HG02588 (cell line): ENCODE results near the gene CSNK1A1.
"Not testable (repeated sequence)": the region's sequence is repeated elsewhere in the genome, so short reads cannot be mapped to it uniquely, and the experiment has no call there.

ENCODE experiments used
- ATAC-seq: cut with Tn5 transposase; IDR thresholded peaks from one replicate; pipeline ENCODE4 v1.9.1; 2021; ENCODE audit warnings: mild to moderate bottlenecking, moderate library complexity; ENCODE audit not compliant: unreplicated experiment

Gene CSNK1A1

DNA sequence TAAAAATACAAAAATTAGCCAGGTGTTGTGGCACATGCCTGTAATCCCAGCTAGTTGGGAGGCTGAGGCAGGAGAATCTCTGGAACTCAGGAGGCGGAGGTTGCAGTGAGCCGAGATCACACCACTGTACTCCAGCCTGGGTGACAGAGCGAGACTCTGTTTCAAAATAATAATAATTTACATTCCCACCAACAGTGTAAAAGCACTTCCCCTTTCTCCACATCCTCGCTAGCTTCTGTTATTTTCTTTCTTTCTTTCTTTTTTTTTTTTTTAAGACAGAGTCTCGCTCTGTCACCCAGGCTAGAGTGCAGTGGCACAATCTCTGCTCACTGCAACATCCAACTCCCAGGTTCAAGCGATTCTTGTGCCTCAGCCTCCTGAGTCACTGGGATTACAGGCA, 89.3 kb downstream of the CSNK1A1 start:
- not testable (repeated sequence) for ATAC-seq

DNA sequence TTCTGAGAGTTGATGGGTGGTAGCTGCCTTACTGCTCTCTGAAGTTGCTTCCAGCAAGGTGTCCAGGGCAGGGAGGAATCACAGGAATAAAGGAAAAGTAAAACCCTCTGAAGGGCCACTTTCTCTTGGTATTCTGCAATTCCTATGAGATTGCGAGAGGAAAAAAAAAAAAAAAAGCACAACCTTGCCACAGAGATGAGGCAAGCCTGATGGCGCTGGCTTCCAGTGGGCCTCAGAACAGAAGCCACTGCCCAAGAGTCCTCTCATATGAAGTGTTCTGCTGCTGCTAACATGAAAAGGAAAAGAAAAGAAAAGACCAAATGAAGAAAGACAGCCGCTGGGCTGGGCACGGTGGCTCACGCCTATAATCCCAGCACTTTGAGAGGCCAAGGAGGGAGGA, 91.3 kb downstream of the CSNK1A1 start:
- no peak for ATAC-seq

DNA sequence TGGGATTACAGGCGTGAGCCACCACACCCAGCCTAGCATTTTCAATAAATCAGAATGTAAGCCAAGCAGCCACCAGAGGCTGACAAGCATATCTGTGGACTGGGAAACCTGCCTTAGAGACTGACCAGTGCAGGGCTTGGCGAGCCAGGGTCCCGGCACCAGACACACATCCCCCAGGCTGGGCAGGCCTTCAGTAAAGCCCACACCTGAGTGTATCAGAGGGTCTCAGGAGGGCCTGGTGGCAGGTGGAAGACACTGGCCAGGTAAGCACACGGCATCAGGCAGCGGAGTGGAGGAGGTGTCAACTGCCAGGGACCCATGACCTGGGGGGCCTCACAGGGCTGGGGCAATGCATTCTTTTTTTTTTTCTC, 93.9 kb downstream of the CSNK1A1 start:
- no peak for ATAC-seq

DNA sequence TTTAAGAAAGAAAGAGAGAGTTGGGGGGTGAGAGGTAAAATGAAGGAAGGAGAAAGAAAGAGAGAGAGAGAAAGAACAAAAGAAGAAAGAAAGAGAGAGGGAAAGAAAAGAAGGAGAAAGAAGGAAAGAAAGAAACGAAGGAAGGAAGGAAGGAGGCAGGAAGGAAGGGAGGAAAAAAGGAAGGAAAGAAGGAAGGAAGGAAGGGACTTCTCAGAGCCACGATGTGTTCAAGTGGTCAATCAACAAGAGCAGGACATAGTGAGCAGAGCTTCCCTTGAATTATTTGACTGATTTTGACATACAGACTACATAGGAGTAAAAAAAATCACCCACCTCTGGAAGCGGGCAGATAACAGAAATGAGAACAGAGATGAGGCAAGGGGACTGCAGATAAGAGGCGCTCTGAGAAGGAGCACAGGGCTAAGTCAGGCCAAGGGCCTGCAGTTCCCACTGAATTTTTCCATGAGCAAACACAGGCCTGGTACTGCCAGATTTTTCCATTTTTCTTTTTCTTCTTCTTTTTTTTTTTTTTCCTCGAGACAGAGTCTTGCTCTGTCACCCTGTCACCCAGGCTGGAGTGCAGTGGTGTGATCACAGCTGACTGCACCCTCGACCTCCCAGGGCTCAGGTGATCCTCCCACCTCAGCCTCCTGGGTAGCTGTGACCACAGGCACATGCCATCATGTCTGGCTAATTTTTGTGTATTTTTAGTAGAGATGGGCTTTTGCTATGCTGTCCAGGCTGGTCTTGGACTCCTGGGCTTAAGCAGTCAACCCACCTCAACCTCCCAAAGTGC, 94.4 kb downstream of the CSNK1A1 start:
- no peak for ATAC-seq

DNA sequence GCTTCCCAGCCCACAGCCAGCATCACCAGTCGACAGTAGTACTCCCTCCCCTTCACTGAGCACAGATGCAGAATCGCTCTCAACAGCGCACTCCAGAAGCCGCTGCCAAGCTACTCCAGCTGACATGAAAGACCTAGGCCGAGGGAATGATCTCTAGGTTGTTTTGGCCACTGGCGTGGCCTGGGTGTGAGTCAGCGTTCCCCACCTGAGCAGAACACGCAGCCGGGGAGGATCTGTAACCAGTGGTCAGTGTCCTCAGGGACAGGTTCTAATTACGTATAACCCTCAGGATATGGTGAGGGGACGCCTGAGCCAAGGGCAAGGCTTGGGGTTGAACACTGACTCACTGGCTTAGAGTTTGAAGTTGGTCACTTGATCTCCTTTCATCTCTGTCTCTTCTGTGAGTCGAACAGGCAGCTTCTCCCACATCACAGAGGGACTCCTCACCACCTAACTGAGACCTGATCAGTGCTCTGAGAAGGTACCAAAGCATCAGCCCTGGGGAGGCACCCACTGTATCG, 95.3 kb downstream of the CSNK1A1 start:
- no peak for ATAC-seq

DNA sequence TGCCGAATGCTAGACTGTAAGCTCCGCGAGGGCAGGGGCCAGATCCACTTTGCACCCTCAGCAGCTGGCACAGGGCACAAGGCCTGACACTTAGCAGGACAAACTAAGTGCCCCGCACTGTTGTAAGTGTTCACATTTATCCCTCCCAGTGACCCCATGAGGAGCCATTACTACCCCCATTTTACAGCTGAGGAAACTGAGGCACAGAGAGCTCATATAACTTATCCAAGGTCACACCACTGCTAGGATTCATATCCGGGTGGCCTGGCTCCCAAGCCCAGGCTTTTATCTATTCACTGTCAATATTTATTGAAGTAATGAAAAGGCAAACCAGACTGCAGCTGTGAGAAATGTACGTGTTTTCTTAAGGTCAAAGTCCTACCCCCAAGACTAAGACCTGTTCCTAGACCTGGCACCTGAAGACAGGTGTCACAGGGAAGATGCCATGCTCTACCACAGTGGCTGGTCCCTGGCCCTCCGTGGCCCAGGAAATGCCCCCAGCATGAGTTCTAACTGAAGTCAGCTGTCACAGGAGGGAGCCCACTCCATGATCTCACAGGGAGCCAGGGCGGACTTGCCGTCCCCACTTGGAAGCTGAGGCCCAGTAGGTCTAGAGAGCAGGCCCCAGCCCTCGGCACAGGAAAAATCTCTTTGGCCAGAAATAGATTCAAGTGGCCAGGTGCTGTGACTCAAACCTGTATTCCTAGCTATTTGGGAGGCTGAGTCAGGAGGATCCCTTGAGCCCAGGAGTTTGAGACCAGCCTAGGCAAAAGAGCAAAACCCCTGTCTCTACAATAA, 97.4 kb downstream of the CSNK1A1 start:
- no peak for ATAC-seq

DNA sequence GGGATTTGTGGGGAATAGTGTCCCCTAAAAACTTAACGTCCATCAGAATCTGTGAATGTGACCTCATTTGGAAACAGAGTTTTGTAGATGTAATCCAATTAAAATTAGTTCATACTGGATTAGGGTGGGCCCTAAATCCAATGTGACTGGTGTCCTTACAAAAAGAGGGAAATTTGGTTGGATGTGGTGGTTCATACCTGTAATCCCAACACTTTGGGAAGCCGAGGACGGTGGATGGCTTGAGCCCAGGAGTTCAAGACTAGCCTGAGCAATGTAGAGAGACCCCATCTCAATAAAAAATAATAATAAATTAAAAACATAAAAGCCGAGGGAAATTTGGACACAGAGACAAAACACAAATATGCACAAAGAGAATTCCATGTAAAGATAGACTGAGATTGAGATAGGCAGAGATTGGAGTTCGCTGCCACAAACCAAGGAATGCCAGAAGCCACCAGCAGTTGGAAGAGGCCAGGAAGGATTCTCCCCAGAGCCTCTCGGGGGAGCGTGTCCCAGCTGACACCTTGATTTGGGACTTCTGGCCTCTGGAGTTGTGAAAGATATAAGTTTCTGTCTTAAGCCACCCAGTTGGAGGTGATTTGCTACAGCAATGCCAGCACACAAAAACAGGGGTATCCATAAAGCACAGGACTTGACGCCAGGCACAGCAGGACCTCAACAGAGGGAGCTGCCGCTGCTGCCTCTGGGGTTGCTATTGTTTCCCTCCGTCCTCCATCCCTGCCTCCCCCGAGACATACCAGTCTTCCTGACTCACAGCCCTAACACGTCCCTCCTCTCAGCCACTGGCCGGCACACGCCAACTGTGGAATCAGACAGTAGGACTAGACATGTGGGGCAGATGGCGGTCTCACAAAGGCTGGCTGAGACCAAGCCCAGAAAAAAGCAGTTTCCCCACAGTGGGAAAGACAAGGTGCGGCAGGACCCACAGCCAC, 98.3 kb downstream of the CSNK1A1 start:
- no peak for ATAC-seq

DNA sequence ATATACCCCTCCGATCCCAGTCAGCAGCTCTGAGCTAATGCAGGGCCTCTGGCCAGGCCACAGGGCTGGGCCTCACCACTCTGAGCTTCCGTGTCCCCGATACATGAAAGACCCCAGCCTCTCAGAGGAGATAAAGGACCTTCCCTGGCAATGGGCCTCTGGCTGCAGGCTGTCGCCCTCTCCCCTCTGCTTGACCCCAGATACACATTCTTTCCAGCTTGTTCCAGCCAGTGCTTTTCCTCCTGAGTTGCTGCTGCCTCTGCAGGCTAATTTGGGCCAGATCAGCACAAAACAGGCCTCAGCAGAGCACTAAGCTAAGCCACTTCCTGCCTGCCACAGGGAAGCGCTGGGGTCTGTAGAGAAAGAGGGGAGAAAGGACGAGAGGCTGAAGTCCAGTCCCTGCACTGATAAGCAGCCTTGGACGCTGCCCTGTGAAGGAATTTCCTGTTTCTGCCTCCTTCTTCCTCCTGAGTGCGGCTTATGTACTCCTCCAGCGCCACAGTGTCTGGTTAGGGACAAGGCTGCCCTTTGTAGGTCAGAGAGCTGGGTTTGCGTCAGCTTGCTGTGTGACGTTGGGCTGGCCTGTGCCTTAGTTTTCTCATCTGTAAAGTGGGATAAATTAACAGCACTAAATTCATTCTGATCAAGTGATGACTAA, 99.1 kb downstream of the CSNK1A1 start:
- no peak for ATAC-seq

DNA sequence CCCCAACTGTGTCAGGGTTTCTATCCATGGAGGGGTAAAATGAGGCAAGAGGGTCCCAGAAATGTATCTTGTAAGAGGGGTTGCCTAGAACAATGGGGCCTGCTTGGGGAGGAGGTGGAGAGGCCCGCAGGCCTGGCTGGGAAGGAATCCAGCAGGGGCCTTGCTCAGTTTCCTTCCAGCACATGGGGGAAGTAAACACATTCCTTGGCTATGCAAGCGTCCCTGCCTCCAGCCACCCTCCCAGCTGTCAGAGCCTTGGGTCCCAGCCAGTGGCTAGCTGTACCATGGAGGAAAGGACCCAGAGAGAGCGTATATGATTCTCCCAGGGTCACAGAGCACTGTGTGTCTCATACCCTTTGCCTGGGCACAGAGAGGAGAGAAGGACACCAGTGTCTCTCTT, 101.0 kb downstream of the CSNK1A1 start:
- no peak for ATAC-seq

DNA sequence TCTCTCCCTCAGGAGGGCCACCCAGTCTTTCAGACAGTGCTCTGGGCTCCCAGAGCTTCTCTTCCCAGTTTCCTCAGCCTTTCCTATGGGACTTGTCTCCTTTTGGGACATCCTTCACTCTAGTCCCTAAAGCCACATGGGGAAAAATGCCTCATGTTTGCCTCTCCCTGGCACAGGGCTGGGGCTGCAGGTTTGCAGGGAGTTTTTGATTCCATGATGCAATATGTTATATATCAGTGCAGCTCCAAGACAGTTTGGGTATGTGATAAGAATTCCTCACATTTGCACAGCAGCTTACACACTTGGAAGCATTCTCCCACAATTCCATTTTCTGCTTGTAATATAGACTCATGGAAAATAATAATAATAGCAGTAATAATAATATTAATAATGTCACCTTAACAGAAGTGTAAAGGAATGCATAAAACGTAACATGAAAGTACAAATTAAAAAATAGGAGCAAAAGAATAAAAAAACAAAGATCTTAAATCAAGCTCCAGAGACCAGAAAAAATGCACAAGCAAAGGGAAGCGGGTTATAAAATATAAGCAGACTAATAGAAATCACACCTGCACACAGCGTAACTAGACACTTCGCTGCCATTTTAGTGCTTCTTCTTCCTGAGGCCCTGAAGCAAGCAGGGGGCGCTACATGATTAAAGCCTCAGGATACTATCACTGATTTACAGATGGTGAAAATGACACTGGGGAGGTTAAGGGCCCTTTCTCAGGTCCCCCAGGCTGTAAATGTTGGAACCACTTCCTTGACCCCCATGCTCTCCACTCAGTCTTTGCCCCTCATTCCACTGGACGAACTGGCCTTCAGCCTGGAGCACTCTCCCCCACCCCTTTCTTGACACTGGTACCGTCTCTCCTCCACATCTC, 102.2 kb downstream of the CSNK1A1 start:
- no peak for ATAC-seq

DNA sequence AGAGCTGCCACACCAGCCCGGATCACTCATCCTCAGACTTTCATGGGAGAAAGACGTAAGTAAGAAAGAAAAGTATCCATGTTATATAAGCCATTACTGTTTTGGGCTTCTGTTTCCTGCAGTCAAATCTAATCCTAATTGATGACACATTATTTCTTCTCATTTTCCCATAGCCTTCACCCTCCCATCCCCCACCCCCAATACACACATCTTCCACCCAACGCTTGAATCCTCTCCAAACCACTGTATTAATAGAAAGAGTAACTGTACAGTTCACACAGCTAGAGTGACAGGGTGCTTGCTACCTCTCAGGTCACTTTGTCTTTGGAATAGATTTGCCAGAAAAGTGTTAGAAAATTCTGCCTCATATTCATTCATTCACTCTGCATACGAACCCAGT, 102.8 kb downstream of the CSNK1A1 start:
- ATAC-seq: no peak

DNA sequence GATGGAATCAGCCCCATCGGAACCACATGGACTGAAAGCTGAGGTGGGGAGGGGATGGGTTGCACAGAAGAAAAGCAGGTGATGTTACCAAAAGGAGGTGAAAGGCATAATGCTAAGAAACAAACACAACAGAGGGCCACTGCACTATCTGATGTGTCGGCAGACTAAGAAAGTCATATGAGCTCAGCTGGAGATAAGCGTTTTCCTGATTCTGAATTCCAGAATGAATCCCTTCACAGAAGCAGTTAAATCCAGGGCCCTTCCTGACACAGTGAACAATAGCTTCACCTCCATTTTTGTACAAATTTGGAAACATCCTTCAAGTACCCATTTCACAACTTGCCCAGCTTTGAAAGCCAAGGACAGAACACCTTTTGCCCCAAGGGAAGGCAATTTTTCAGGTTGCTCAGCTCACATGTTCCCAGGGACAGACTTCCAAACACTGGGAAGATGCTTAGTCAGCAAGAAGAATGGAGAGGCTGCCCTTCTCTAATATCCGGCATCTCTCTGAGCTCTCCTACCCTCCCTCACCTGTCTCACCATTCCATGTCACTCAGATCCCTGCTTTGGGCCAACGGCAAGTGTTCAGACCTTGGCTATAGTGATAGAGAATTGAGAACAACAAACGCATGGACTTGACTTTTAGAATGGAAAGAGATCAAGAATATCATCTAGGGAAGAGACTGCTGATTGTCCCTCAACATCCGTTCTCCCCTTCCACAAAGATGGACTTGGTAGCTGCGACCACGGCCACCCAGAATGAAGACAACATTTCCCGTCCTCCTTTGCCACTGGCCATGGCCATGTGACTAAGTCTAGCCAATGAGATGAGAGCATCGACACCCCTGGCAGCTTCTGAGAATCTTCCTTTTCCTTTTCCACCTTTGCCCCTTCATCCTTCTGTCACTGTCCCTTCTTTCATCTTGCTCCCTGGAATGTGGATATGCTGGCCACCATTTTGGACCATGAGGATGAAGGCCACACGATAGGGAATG, 103.6 kb downstream of the CSNK1A1 start:
- ATAC-seq: no peak

DNA sequence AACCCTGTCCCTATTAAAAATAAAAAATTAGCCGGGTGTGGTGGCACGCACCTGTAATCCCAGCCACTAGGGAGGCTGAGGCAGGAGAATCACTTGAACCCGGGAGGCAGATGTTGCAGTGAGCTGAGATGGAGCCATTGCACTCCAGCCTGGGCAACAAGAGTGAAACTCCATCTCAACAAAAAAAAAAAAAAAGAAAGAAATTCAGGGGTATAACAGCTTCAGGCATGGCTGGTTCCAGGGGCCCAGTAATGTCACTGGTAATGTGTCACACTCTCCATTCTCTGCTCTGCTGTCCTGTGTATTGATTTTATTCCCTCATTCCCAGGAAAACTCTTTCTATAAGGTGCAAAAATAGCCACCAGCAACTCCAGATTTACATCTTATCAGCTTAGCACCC, 104.4 kb downstream of the CSNK1A1 start:
- not testable (repeated sequence) for ATAC-seq

DNA sequence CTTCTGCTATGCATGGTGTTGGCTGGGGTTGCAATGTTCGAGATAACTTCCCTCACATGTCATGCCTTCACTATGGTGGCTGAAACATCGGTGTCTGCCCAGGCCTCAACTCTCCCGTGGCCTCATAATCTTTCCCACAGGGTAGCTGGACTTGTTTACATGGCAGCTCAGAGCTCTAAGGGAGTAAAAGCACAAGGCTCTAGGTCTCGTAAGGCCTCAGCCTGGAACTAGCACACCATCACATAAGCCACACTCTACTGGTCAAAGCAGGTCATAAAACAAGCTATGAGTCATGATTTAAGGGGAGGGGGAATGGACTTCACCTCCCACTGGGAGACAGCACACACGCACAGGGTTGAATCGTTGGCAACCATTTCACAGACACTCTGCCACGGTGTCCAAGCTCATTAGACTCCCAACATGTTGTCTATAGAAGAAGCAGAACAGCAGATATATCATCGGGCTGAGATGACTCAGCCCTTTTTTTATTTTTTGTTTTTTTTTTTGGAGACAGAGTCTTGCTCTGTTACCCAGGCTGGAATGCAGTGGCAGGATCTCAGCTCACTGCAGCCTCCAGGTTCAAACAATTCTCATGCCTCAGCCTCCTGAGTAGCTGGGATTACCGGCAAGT, 105.4 kb downstream of the CSNK1A1 start:
- ATAC-seq: no peak

DNA sequence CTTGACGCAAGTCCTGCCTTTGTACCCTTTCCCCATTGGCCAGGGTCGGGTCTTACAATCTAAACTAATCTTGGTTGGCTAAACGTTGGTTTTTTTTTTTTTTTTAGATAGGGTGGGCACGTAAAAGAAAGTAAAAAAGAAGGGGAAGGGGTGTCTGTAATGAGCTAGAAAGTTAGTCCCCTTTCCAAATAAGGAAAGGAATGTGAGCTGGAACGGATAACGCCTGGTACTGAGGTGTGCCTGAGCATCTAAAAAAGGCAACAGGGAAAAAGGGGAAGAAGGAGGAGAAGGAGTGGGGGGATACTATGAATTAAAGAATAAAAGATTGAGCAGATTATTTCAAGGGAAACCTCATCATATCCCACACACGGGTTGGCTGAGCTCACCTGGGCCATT, 105.9 kb downstream of the CSNK1A1 start:
- ATAC-seq: no peak

DNA sequence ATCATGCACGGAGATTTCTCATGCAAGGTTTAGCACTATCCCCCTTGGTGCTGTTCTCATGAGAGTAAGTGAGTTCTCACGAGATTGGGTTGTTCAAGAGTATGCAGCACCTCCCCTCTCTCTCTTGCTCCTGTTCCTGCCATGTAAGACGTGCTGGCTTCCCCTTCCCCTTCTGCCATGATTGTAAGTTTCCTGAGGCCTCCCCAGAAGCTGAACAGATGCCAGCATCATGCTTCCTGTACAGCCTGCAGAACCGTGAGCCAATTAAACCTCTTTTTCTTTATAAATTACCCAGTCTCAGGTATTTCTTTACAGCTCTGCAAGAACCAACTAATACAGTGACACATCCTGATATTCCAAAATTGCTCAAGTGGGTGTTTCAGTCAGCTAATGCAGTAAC, 106.8 kb downstream of the CSNK1A1 start:
- ATAC-seq: not testable (repeated sequence)

DNA sequence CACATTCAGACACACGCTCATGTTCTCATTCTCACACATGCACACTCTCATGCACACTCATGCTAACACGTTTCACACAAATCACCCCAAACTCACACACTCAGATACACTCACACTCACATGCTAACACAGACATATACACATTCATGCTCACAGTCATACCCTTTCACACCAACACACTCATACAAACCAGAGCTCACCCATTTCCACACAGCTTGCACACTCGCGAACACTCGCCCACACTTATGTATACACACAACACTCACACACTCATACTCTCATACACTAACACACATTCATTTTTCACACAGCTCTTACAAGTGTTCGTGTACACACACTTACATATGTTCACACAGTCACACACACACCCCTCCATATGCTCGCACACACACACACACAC, 108.0 kb downstream of the CSNK1A1 start:
- ATAC-seq: no peak
